ENCODE measurements around the gene EOMES.
"Not testable (repeated sequence)": the region's sequence is repeated elsewhere in the genome, so short reads cannot be mapped to it uniquely, and the experiment has no call there.

EOMES gene

GRCh38 chr3:27721717-27722564 lies at the start of gene EOMES:
EOMES (minus strand) TSS chr3:27722323; CDS start chr3:27722294, 29 bp downstream.
- peak; percentile 41 to 75 (median 49) for DNase-seq

GRCh38 chr3:27770384-27770783 lies 48.3 kb upstream of the EOMES start:
- DNase-seq, result not testable (repeated sequence)

GRCh38 chr3:27767000-27767399 lies 44.9 kb upstream of the EOMES start:
- no peak for DNase-seq

GRCh38 chr3:27758083-27758482 lies 36.0 kb upstream of the EOMES start:
- DNase-seq, result peak; percentile 36 to 58 (median 45)

- DNase-seq, result no peak
Observed at GRCh38 chr3:27756877-27757276, 34.8 kb upstream of the EOMES start.

GRCh38 chr3:27752926-27753325 lies 30.8 kb upstream of the EOMES start:
- DNase-seq, result no peak

GRCh38 chr3:27749643-27750042 lies 27.5 kb upstream of the EOMES start:
- DNase-seq, result no peak

GRCh38 chr3:27746838-27747237 lies 24.7 kb upstream of the EOMES start:
- DNase-seq, result no peak

GRCh38 chr3:27740854-27741253 lies 18.7 kb upstream of the EOMES start:
- no peak for DNase-seq

- DNase-seq, result no peak
Observed at GRCh38 chr3:27737091-27737490, 15.0 kb upstream of the EOMES start.

- no peak for DNase-seq
Observed at GRCh38 chr3:27730774-27731659, 8.9 kb upstream of the EOMES start.

GRCh38 chr3:27729748-27730611 lies 7.9 kb upstream of the EOMES start:
- no peak for DNase-seq

GRCh38 chr3:27729325-27729724 lies 7.2 kb upstream of the EOMES start:
- DNase-seq, result no peak

- DNase-seq, result peak in 1 of 3 donors; percentile 12
Observed at GRCh38 chr3:27728195-27729087, 6.3 kb upstream of the EOMES start.

- DNase-seq, result no peak
Observed at GRCh38 chr3:27726240-27726639, 4.1 kb upstream of the EOMES start.

- no peak for DNase-seq
Observed at GRCh38 chr3:27724459-27725197, 2.5 kb upstream of the EOMES start.

GRCh38 chr3:27723815-27724458 lies 1.8 kb upstream of the EOMES start:
- DNase-seq, result peak in 2 of 3 donors; percentile 32 to 33

GRCh38 chr3:27723456-27723814 lies 1.3 kb upstream of the EOMES start:
- no peak for DNase-seq

- DNase-seq, result no peak
Observed at GRCh38 chr3:27723001-27723445, 900 bp upstream of the EOMES start.
